ENCODE measurements around the gene OR2AE1. TPM values are rescaled to one million over a fixed set of nuclear protein-coding genes. Genes with fewer than 3 reads are reported as not detected.
"Not testable (repeated sequence)": the region's sequence is repeated elsewhere in the genome, so short reads cannot be mapped to it uniquely, and the experiment has no call there.

Gene OR2AE1
- total RNA-seq, 2 donors from 2014 or later, result not detected

- Histone ChIP-seq H3K4me3 (no peak overlapping the region), H3K36me3 (peaks cover 0 to 5% of the 10 kb centered on the region in 2 donors), H3K4me1 (replicated peaks) (no peaks in the 10 kb centered on the region), H3K9me3 (no peaks in the 10 kb centered on the region), H3K27me3 (replicated peaks; ENCODE audit: insufficient read depth) (no peaks in the 10 kb centered on the region), H3K27ac (no peak overlapping the region)
- TF ChIP-seq CTCF (IDR thresholded peaks at IDR 0.05) (no peak), POLR2AphosphoS5 (IDR thresholded peaks at IDR 0.05) (no peak), POLR2A (IDR thresholded peaks at IDR 0.05) (no peak)
- intact Hi-C loops (cut with DNase I), result no loop called here
- no peak for DNase-seq (ENCODE audit: low spot score)
- 39% methylated on average over 3 of the region's 3 CpGs for WGBS
These were observed 22.0 kb upstream of the OR2AE1 start for GRCh38 chr7:99898836-99899235.

- Histone ChIP-seq H3K27me3 (replicated peaks; ENCODE audit: insufficient read depth) (no peaks in the 10 kb centered on the region), H3K4me1 (replicated peaks) (no peaks in the 10 kb centered on the region), H3K36me3 (peaks cover 0 to 5% of the 10 kb centered on the region in 2 donors), H3K4me3 (no peak overlapping the region), H3K9me3 (no peaks in the 10 kb centered on the region), H3K27ac (no peak overlapping the region)
- no peak for TF ChIP-seq POLR2AphosphoS5 (IDR thresholded peaks at IDR 0.05)
- no peak for TF ChIP-seq CTCF (IDR thresholded peaks at IDR 0.05)
- TF ChIP-seq POLR2A (IDR thresholded peaks at IDR 0.05), result no peak
- no peak for DNase-seq (ENCODE audit: low spot score)
- intact Hi-C loops (cut with DNase I), result no loop called here
- 96% methylated on average over 2 of the region's 2 CpGs for WGBS
These were observed 21.2 kb upstream of the OR2AE1 start for GRCh38 chr7:99898023-99898357.

- no peaks in the 10 kb centered on the region for H3K9me3 ChIP-seq
- TF ChIP-seq POLR2A (IDR thresholded peaks at IDR 0.05) (no peak), POLR2AphosphoS5 (IDR thresholded peaks at IDR 0.05) (no peak), CTCF (IDR thresholded peaks at IDR 0.05) (no peak)
- no peak overlapping the region for H3K27ac ChIP-seq
- 83% methylated on average over 6 of the region's 6 CpGs for WGBS
- intact Hi-C loops (cut with DNase I), result no loop called here
- no peak for DNase-seq (ENCODE audit: low spot score)
- peaks cover 0 to 5% of the 10 kb centered on the region in 2 donors for H3K36me3 ChIP-seq
- H3K4me1 ChIP-seq (replicated peaks), result no peaks in the 10 kb centered on the region
- no peak overlapping the region for H3K4me3 ChIP-seq
- no peaks in the 10 kb centered on the region for H3K27me3 ChIP-seq (replicated peaks; ENCODE audit: insufficient read depth)
These were observed 20.6 kb upstream of the OR2AE1 start for GRCh38 chr7:99897322-99898022.

GRCh38 chr7:99894738-99895137 is 17.9 kb upstream of the OR2AE1 start:
- TF ChIP-seq POLR2A (IDR thresholded peaks at IDR 0.05), result no peak
- no peak for TF ChIP-seq CTCF (IDR thresholded peaks at IDR 0.05)
- no peak for TF ChIP-seq POLR2AphosphoS5 (IDR thresholded peaks at IDR 0.05)
- DNase-seq (ENCODE audit: low spot score), result no peak
- Histone ChIP-seq H3K27me3 (replicated peaks; ENCODE audit: insufficient read depth) (no peaks in the 10 kb centered on the region), H3K36me3 (peaks cover 0 to 3% of the 10 kb centered on the region in 2 donors), H3K9me3 (no peaks in the 10 kb centered on the region), H3K4me3 (no peak overlapping the region), H3K27ac (no peak overlapping the region), H3K4me1 (replicated peaks) (no peaks in the 10 kb centered on the region)
- intact Hi-C loops (cut with DNase I), result no loop called here

- Histone ChIP-seq H3K27me3 (replicated peaks; ENCODE audit: insufficient read depth) (no peaks in the 10 kb centered on the region), H3K36me3 (peaks cover 0 to 3% of the 10 kb centered on the region in 2 donors)
- intact Hi-C loops (cut with DNase I), result no loop called here
These were observed 16.4 kb upstream of the OR2AE1 start for GRCh38 chr7:99893280-99893679.

GRCh38 chr7:99890348-99890747 is 13.5 kb upstream of the OR2AE1 start:
- WGBS, result 97% methylated on average over 2 of the region's 2 CpGs
- H3K27ac ChIP-seq; intact Hi-C loops (cut with DNase I); H3K9me3 ChIP-seq; H3K27me3 ChIP-seq (replicated peaks; ENCODE audit: insufficient read depth); H3K4me1 ChIP-seq (replicated peaks); DNase-seq (ENCODE audit: low spot score); H3K4me3 ChIP-seq; H3K36me3 ChIP-seq: not testable (repeated sequence)

More at GRCh38 chr7:99893280-99893679, 16.4 kb upstream of the OR2AE1 start:
- WGBS, result 63% methylated on average over 5 of the region's 5 CpGs
- no peaks in the 10 kb centered on the region for H3K4me1 ChIP-seq (replicated peaks)
- no peak for DNase-seq (ENCODE audit: low spot score)
- H3K27ac ChIP-seq, result no peak overlapping the region
- H3K9me3 ChIP-seq, result no peaks in the 10 kb centered on the region
- no peak overlapping the region for H3K4me3 ChIP-seq
- no peak for TF ChIP-seq POLR2AphosphoS5 (IDR thresholded peaks at IDR 0.05)
- no peak for TF ChIP-seq CTCF (IDR thresholded peaks at IDR 0.05)
- TF ChIP-seq POLR2A (IDR thresholded peaks at IDR 0.05), result no peak

- WGBS, result 89% methylated on average over 15 of the region's 29 CpGs
These were observed 11.5 kb upstream of the OR2AE1 start for GRCh38 chr7:99888366-99888765.

More at GRCh38 chr7:99888366-99888765, 11.5 kb upstream of the OR2AE1 start:
- H3K4me3 ChIP-seq; H3K27ac ChIP-seq; H3K36me3 ChIP-seq; DNase-seq (ENCODE audit: low spot score); H3K27me3 ChIP-seq (replicated peaks; ENCODE audit: insufficient read depth); H3K9me3 ChIP-seq; H3K4me1 ChIP-seq (replicated peaks); intact Hi-C loops (cut with DNase I): not testable (repeated sequence)
